Measurements from ENCODE around the gene FAM186B. TPM values are rescaled to one million over a fixed set of nuclear protein-coding genes. Genes with fewer than 3 reads are reported as not detected.

Gene FAM186B
- total and polyA plus RNA-seq, 2 of the 13 experiments (the other 11 are each of a cell fraction or from before 2014, with no cell fraction given), result 0.07 to 0.20 TPM

GRCh38 chr12:49555631-49556390 lies 49.6 kb downstream of the FAM186B start:
- in situ Hi-C loops (cut with HindIII; ENCODE audit: extremely low pct_ligation_motif_present, low pct_unique_long_range_greater_than_20kb), result no loop called here
- ChIA-PET CTCF (ENCODE audit: low intra/inter-chr PET ratio, low total read pairs) (no interaction called here), POLR2A (interaction anchor here (0.8 kb wide), 1 partner anchor 11 kb away, joined by 3 read pairs; no protein-coding TSS in a partner anchor)
- DNase-seq (ENCODE audit: low spot score), result no peak
- Histone ChIP-seq H3K27ac (ENCODE audit: extremely low read length, insufficient read depth, low read length) (no peak overlapping the region), H3K4me2 (ENCODE audit: low read depth, low read length) (no peak overlapping the region), H3K79me2 (ENCODE audit: insufficient read depth, low read length) (no peaks in the 10 kb centered on the region), H3K27me3 (ENCODE audit: control insufficient read depth in 1 of 2, insufficient read depth in 2 of 2, low read length in 2 of 2) (no peaks in the 10 kb centered on the region), H3K36me3 (replicated peaks in 1 of 2; ENCODE audit: control insufficient read depth in 1 of 2, insufficient read depth in 2 of 2, low read length in 2 of 2) (peaks cover 18 to 24% of the 10 kb centered on the region in 2 experiments; a peak in 4 of 5 replicates), H4K20me1 (ENCODE audit: insufficient read depth, low read length) (no peaks in the 10 kb centered on the region), H3K9me3 (ENCODE audit: low read length) (no peaks in the 10 kb centered on the region), H2AFZ (ENCODE audit: low read length) (no peak overlapping the region), H3K4me1 (ENCODE audit: insufficient read depth, low read length) (peaks cover 37% of the 10 kb centered on the region), H3K9ac (ENCODE audit: insufficient read depth, low read depth, low read length) (no peak overlapping the region), H3K4me3 (replicated peaks in 1 of 3; ENCODE audit: insufficient read depth in 1 of 3, low read depth in 2 of 3, low read length in 3 of 3) (no peak overlapping the region)
- ATAC-seq, result no peak
- BruUV-seq (replicated peaks), result no TSS peak
- TF ChIP-seq GTF2F1 (IDR thresholded peaks at IDR 0.05; ENCODE audit: low read length), result no peak
- no peak for TF ChIP-seq POLR2AphosphoS5 (IDR thresholded peaks at IDR 0.05; ENCODE audit: low read depth, low read length)
- TF ChIP-seq ZNF318 (CRISPR knock-in tag; IDR thresholded peaks at IDR 0.05), result no peak
- no peak for TF ChIP-seq SNAI1 (CRISPR knock-in tag; IDR thresholded peaks at IDR 0.05; ENCODE audit: borderline replicate concordance)
- peak; percentile 23; the same call in 1 of the 2 replicates for TF ChIP-seq ZNF687 (CRISPR knock-in tag; IDR thresholded peaks at IDR 0.05)
- peak; percentile 47 for TF ChIP-seq RBM22 (optimal IDR thresholded peaks at IDR 0.05; ENCODE audit: low read length)
- no peak for TF ChIP-seq ZNF180 (CRISPR knock-in tag; IDR thresholded peaks at IDR 0.05; ENCODE audit: borderline replicate concordance, low read depth)
- peak; percentile 90 for TF ChIP-seq AGO2 (optimal IDR thresholded peaks at IDR 0.05; ENCODE audit: low read depth, low read length)
- TF ChIP-seq KLF16 (CRISPR knock-in tag; IDR thresholded peaks at IDR 0.05), result no peak
- no peak for TF ChIP-seq CBX2 (IDR thresholded peaks at IDR 0.05; ENCODE audit: low read depth, low read length)
- TF ChIP-seq CBX2 (CRISPR knock-in tag; IDR thresholded peaks at IDR 0.05; ENCODE audit: low read depth), result no peak
- FAIRE-seq, result no peak
- 97% methylated on average over 10 of the region's 18 CpGs for WGBS (ENCODE audit: low lambda C conversion rate)
- intact Hi-C loops (cut with micrococcal nuclease; ENCODE audit: unreplicated experiment), result no loop called here
